ENCODE results near the gene AXDND1. TPM values are rescaled to one million over a fixed set of nuclear protein-coding genes. Genes with fewer than 3 reads are reported as not detected.
"Not testable (repeated sequence)": the region's sequence is repeated elsewhere in the genome, so short reads cannot be mapped to it uniquely, and the experiment has no call there.

AXDND1 gene
- total RNA-seq, 8 experiments from 2014 or later, result 0.27 to 2.6 (median 1.5) TPM

GRCh38 chr1:179516976-179517705, 151.4 kb downstream of the AXDND1 start:
- WGBS, 10 experiments, result 13 to 90% (median 80%) methylated on average over 1 to 11 of the region's 11 CpGs; no CpG with 5 or more reads in 1 of the 10 experiments
- in situ Hi-C loops (cut with MboI; ENCODE audit: low pct_unique_long_range_greater_than_20kb in 2 of 9, low sequenced_read_pairs in 9 of 9, unreplicated experiment in 9 of 9), result no loop called here
- ATAC-seq (replicated peaks in 6 of 8), result no peak
- no peak overlapping the region for H3K27ac ChIP-seq
- H3K4me3 ChIP-seq, result no peak overlapping the region
- no peaks in the 10 kb centered on the region for H3K4me1 ChIP-seq (replicated peaks in 1 of 2)

GRCh38 chr1:179518544-179518943, 152.8 kb downstream of the AXDND1 start:
- WGBS, 10 experiments, result 42 to 100% (median 75%) methylated on average over 1 of the region's 1 CpG; no CpG with 5 or more reads in 3 of the 10 experiments
- H3K4me3 ChIP-seq; H3K27ac ChIP-seq; H3K4me1 ChIP-seq (replicated peaks in 1 of 2); in situ Hi-C loops (cut with MboI; ENCODE audit: low pct_unique_long_range_greater_than_20kb in 2 of 9, low sequenced_read_pairs in 9 of 9, unreplicated experiment in 9 of 9); ATAC-seq (replicated peaks in 6 of 8): not testable (repeated sequence)

GRCh38 chr1:179529482-179530195, 163.9 kb downstream of the AXDND1 start:
- in situ Hi-C loops (cut with MboI; ENCODE audit: low pct_unique_long_range_greater_than_20kb in 2 of 9, low sequenced_read_pairs in 9 of 9, unreplicated experiment in 9 of 9), result no loop called here
- 7 to 50% (median 27%) methylated on average over 1 to 7 of the region's 8 CpGs; no CpG with 5 or more reads in 3 of the 10 experiments for WGBS, 10 experiments
- ATAC-seq (replicated peaks in 6 of 8), result peak in 5 of 8 experiments; percentile 47 to 95 (median 88)
- Histone ChIP-seq H3K4me1 (replicated peaks in 1 of 2) (peaks cover 7 to 11% of the 10 kb centered on the region in 2 donors), H3K27ac (peak overlapping the region in 1 of 2 donors; percentile 27), H3K4me3 (no peak overlapping the region)

GRCh38 chr1:179530352-179530751, 164.6 kb downstream of the AXDND1 start:
- H3K4me1 ChIP-seq (replicated peaks in 1 of 2), result peaks cover 4 to 6% of the 10 kb centered on the region in 2 donors
- peak overlapping the region in 1 of 2 donors; percentile 27 for H3K27ac ChIP-seq
- no peak for ATAC-seq (replicated peaks in 6 of 8)
- 71 to 82% methylated on average over 1 of the region's 1 CpG; no CpG with 5 or more reads in 8 of the 10 experiments for WGBS, 10 experiments
- no peak overlapping the region for H3K4me3 ChIP-seq
- in situ Hi-C loops (cut with MboI; ENCODE audit: low pct_unique_long_range_greater_than_20kb in 2 of 9, low sequenced_read_pairs in 9 of 9, unreplicated experiment in 9 of 9), result no loop called here

GRCh38 chr1:179541774-179542173, 176.0 kb downstream of the AXDND1 start:
- Histone ChIP-seq H3K27ac (no peak overlapping the region), H3K4me3 (no peak overlapping the region), H3K4me1 (replicated peaks in 1 of 2) (no peaks in the 10 kb centered on the region)
- no peak for ATAC-seq (replicated peaks in 6 of 8)
- in situ Hi-C loops (cut with MboI; ENCODE audit: low pct_unique_long_range_greater_than_20kb in 2 of 9, low sequenced_read_pairs in 9 of 9, unreplicated experiment in 9 of 9), result no loop called here
- 4 to 100% (median 70%) methylated on average over 1 to 2 of the region's 2 CpGs; no CpG with 5 or more reads in 1 of the 10 experiments for WGBS, 10 experiments

- in situ Hi-C loops (cut with MboI; ENCODE audit: low pct_unique_long_range_greater_than_20kb in 2 of 9, low sequenced_read_pairs in 9 of 9, unreplicated experiment in 9 of 9), result no loop called here
- peak in 1 of 8 experiments; percentile 25 for ATAC-seq (replicated peaks in 6 of 8)
- no peak overlapping the region for H3K4me3 ChIP-seq
- H3K4me1 ChIP-seq (replicated peaks in 1 of 2), result no peaks in the 10 kb centered on the region
- WGBS, 10 experiments, result 0 to 94% (median 83%) methylated on average over 2 to 3 of the region's 3 CpGs; no CpG with 5 or more reads in 5 of the 10 experiments
- H3K27ac ChIP-seq, result no peak overlapping the region
Observed at GRCh38 chr1:179545321-179545720, 179.6 kb downstream of the AXDND1 start.

GRCh38 chr1:179547021-179547535, 181.3 kb downstream of the AXDND1 start:
- WGBS, 10 experiments, result 0 to 88% (median 83%) methylated on average over 1 to 2 of the region's 2 CpGs; no CpG with 5 or more reads in 5 of the 10 experiments
- Histone ChIP-seq H3K4me3 (no peak overlapping the region), H3K4me1 (replicated peaks in 1 of 2) (no peaks in the 10 kb centered on the region), H3K27ac (no peak overlapping the region)
- in situ Hi-C loops (cut with MboI; ENCODE audit: low pct_unique_long_range_greater_than_20kb in 2 of 9, low sequenced_read_pairs in 9 of 9, unreplicated experiment in 9 of 9), result no loop called here
- ATAC-seq (replicated peaks in 6 of 8), result no peak

GRCh38 chr1:179548666-179549367, 183.0 kb downstream of the AXDND1 start:
- in situ Hi-C loops (cut with MboI; ENCODE audit: low pct_unique_long_range_greater_than_20kb in 2 of 9, low sequenced_read_pairs in 9 of 9, unreplicated experiment in 9 of 9), result no loop called here
- H3K4me1 ChIP-seq (replicated peaks in 1 of 2), result no peaks in the 10 kb centered on the region
- no peak overlapping the region for H3K4me3 ChIP-seq
- ATAC-seq (replicated peaks in 6 of 8), result no peak
- H3K27ac ChIP-seq, result no peak overlapping the region
- WGBS, 10 experiments, result 11 to 100% (median 73%) methylated on average over 1 to 3 of the region's 3 CpGs

GRCh38 chr1:179549368-179549700, 183.6 kb downstream of the AXDND1 start:
- H3K4me3 ChIP-seq, result no peak overlapping the region
- no peaks in the 10 kb centered on the region for H3K4me1 ChIP-seq (replicated peaks in 1 of 2)
- WGBS, 10 experiments, result 25 to 100% (median 76%) methylated on average over 1 to 2 of the region's 2 CpGs; no CpG with 5 or more reads in 2 of the 10 experiments
- no peak for ATAC-seq (replicated peaks in 6 of 8)
- in situ Hi-C loops (cut with MboI; ENCODE audit: low pct_unique_long_range_greater_than_20kb in 2 of 9, low sequenced_read_pairs in 9 of 9, unreplicated experiment in 9 of 9), result no loop called here
- no peak overlapping the region for H3K27ac ChIP-seq

- in situ Hi-C loops (cut with MboI; ENCODE audit: low pct_unique_long_range_greater_than_20kb in 2 of 9, low sequenced_read_pairs in 9 of 9, unreplicated experiment in 9 of 9), result no loop called here
- no peak overlapping the region for H3K27ac ChIP-seq
- H3K4me3 ChIP-seq, result no peak overlapping the region
- no peaks in the 10 kb centered on the region for H3K4me1 ChIP-seq (replicated peaks in 1 of 2)
- peak; percentile 28 to 89 (median 44) for ATAC-seq (replicated peaks in 6 of 8)
- 6 to 75% (median 47%) methylated on average over 2 to 9 of the region's 9 CpGs; no CpG with 5 or more reads in 1 of the 10 experiments for WGBS, 10 experiments
Observed at GRCh38 chr1:179550746-179551682, 185.2 kb downstream of the AXDND1 start.

- Histone ChIP-seq H3K4me1 (replicated peaks in 1 of 2) (no peaks in the 10 kb centered on the region), H3K27ac (no peak overlapping the region), H3K4me3 (no peak overlapping the region)
- in situ Hi-C loops (cut with MboI; ENCODE audit: low pct_unique_long_range_greater_than_20kb in 2 of 9, low sequenced_read_pairs in 9 of 9, unreplicated experiment in 9 of 9), result no loop called here
- peak in 1 of 8 experiments; percentile 70 for ATAC-seq (replicated peaks in 6 of 8)
Observed at GRCh38 chr1:179554427-179554826, 188.7 kb downstream of the AXDND1 start.

GRCh38 chr1:179558078-179558477, 192.3 kb downstream of the AXDND1 start:
- no peak for ATAC-seq (replicated peaks in 6 of 8)
- H3K27ac ChIP-seq, result no peak overlapping the region

More at GRCh38 chr1:179558078-179558477, 192.3 kb downstream of the AXDND1 start:
- in situ Hi-C loops (cut with MboI; ENCODE audit: low pct_unique_long_range_greater_than_20kb in 2 of 9, low sequenced_read_pairs in 9 of 9, unreplicated experiment in 9 of 9), result no loop called here
- WGBS, 10 experiments, result 0 to 100% (median 52%) methylated on average over 1 of the region's 1 CpG; no CpG with 5 or more reads in 2 of the 10 experiments
- Histone ChIP-seq H3K4me3 (no peak overlapping the region), H3K4me1 (replicated peaks in 1 of 2) (no peaks in the 10 kb centered on the region)
